DND-41 (cell line): Measurements from ENCODE around the gene QARS1.

Experiments
- CTCF ChIP-seq: IDR thresholded peaks from 2 replicates; pipeline ENCODE4 v1.5.1; 2012; ENCODE audit warnings: borderline replicate concordance, low read length, moderate library complexity, mild to moderate bottlenecking; ENCODE audit not compliant: poor library complexity, severe bottlenecking; ENCODE audit errors: extremely low read depth
- EZH2 ChIP-seq: IDR thresholded peaks from 3 replicates; pipeline ENCODE4 v1.6.1; 2012; ENCODE audit warnings: borderline replicate concordance, low read depth, mild to moderate bottlenecking, moderate library complexity, low read length, inconsistent platforms; ENCODE audit not compliant: severe bottlenecking

- TF ChIP-seq CTCF (no peak), EZH2 (no peak)
Observed at GRCh38 chr3:49121132-49121736, 16.7 kb upstream of the QARS1 start.
